HG03457 (cell line): ENCODE measurements around the gene DOCK10.
"Not testable (repeated sequence)": the region's sequence is repeated elsewhere in the genome, so short reads cannot be mapped to it uniquely, and the experiment has no call there.

Experiments used
- ATAC-seq: cut with Tn5 transposase; IDR thresholded peaks from one replicate; pipeline ENCODE4 v1.9.1; 2021; ENCODE audit warnings: moderate number of reproducible peaks; ENCODE audit not compliant: unreplicated experiment

Gene DOCK10

GRCh38 chr2:224925061-224925809 lies 117.0 kb downstream of the DOCK10 start:
- no peak for ATAC-seq

DNA sequence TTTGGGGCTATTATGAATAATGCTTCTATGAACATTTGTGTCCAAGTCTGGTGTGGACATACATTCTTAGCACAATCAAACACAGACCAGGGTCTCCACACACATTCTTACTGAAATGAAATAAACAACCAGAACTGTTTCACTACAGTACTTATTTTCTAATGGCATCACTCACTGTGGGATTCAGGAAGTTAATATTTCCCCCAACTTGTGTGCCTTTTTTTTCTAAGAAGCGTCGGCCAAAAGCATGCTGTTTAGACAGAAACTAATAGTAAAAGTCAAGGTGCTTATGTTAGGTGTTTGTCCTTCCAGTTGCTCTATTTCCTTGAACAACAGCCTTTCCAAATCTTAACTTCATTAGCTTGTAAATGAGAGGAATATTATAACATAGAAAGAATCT lies 117.6 kb downstream of the DOCK10 start:
- no peak for ATAC-seq

DNA sequence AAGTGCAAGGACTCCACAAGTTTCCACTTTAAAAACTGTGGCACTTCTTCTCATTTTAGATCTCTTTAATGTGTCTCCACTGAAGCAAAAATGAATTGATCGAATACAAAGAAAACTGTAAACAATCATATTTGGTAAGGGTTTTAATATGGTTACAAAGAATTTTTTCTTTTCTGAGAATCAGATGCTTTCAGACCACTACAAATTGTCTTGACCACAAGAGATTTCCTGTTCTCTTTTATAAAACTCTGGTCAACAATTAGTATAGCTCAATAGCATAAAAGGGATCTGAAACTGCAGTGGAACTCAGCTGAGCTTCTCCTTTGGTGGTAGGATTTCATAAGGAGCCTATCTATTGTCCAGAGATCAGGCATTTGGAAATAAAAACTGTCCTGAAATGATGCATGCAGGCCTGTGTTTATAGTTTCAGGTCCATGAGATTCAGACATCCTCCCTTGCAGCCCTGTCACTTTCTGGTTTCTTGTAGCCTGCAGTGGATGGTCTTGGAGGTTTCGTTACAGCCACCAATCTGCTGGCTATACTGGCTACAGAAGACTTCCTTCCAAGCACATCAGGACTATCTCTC lies 120.0 kb downstream of the DOCK10 start:
- peak; percentile 62 for ATAC-seq

DNA sequence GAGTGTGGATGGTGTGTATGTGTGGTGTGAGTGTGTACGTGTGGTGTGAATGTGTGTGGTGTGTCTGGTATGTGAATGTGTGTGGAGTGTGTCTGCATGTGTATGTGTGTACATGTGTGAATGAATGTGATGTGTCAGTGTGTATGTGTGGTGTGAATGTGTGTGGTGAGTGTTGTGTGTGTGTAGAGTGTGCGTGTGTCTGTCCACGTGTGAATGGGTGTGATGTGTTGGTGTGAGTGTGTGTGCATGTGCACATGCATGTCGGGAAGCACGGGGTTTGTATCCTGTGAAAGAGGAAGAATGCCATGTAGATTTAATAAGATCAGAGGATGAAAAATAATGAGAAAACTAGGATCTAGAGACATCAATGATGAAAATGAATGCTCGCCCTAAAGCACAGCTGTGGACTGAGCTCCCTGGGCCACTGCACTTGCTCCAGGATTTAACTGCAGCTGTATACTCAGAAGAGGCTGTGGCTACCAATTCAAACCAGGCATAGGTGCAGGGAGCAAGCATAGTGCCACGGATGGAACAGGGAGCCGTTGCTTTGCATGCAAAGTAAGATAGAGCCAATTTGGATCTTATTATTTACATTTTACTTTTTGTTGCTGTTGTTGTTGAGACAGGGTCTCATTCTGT lies 122.7 kb downstream of the DOCK10 start:
- no peak for ATAC-seq

- ATAC-seq: no peak
Measured at GRCh38 chr2:224918626-224919471, 123.4 kb downstream of the DOCK10 start.

DNA sequence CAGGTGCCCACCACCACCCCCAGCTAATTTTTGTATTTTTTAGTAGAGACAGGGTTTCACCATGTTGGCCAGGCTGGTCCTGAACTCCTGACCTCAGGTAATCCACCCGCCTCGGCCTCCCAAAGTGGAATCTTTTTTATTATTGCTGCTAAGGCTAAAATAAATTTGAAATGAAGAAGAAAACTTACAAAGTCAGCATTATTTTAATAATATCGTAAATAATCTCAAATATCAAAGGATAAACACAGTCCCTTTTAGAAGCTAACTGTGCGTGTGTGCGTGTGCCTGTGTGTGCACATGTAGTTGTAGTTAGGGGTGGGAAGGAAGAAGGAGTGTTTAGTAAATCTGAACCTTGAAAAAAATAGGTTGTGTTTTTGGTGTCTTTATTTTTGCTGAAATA lies 125.0 kb downstream of the DOCK10 start:
- not testable (repeated sequence) for ATAC-seq

DNA sequence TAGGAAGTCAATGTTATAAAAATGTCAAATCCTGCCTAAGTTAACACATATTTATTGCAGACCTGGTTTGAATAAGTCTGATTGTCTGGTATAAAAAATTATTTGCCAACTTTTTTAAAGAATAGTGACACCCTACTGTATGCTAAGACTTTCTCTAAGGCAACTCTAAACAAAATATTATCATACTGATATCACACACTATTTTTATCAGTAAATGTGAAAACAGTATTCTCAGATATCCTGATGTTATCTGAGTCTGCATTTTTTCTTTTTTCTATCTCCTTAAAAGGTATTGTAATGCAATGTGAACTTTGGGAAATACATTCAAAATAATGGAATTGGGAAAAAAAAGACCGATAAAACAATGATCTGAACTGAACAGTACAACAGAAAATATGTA lies 127.1 kb downstream of the DOCK10 start:
- ATAC-seq: no peak

- no peak for ATAC-seq
Measured at GRCh38 chr2:224910574-224910925, 131.7 kb downstream of the DOCK10 start.

GRCh38 chr2:224909885-224910573 lies 132.2 kb downstream of the DOCK10 start:
- ATAC-seq: peak; percentile 46

DNA sequence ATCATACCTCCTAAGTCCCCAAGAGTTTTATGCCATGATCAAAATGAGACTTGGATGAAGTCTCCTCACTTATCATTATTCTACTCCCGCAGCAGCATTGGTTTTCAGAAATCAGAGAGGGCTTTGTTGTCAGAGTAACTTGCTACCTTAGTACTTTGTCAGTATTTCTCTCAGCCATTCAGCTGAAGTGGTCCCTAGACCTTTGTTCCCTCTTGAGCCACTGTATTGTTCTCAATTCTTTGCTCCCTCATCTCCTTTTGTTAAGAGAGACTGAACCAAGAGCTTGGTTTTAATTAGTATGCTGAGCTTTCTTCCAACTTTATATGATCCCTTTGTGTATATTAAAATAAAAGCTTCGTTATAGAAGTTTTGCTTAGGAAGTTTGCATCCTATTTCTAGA lies 133.4 kb downstream of the DOCK10 start:
- no peak for ATAC-seq

DNA sequence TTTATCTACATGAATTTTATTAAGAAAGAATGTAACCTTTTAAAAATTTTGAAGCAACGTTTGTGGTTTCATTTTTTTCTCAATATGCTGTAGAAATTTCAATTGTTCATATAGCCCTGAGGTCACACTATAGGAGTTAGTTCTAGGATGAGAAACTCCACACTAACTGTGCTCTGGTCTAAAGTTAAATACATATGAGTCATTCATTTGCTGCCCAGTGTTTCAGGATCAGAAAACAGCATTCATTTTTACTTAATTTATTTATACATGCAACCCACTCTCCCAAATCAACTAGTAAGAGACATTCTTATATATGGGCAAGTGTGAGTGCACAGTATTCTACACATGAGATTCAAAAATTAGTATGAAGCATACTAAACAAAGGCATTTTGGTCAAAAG lies 137.9 kb downstream of the DOCK10 start:
- no peak for ATAC-seq

GRCh38 chr2:224903621-224904020 lies 138.6 kb downstream of the DOCK10 start:
- no peak for ATAC-seq

DNA sequence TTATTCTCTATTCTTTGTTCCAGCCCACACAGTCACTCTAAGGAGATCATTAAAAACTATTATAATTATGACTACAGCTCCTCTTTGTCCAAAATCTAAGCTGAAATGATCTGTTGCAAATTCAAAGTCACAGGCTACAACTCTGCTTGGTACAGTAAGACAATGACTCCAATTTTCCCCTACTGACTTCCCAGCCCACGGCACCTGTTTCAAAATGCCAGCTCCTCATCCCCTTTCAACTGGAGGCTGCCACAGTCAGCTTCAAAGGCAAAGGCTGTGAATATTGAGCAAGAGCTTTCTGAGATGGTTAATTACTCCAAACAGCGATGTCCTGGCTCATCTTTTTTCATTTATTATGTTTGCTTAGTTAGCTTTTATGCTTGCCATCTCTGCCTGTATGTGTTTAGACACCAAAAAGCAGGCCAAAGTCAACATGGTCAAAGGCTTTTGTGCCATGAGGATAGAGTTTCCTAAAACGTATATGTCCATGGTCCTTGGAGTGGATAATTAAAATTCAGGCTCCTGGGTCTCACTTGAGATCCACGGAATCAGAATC lies 141.1 kb downstream of the DOCK10 start:
- no peak for ATAC-seq

GRCh38 chr2:224895377-224895776 lies 146.9 kb downstream of the DOCK10 start:
- no peak for ATAC-seq

- peak; percentile 82 for ATAC-seq
Measured at GRCh38 chr2:224894356-224894755, 147.9 kb downstream of the DOCK10 start.

- ATAC-seq: no peak
Measured at GRCh38 chr2:224893848-224894247, 148.4 kb downstream of the DOCK10 start.

DNA sequence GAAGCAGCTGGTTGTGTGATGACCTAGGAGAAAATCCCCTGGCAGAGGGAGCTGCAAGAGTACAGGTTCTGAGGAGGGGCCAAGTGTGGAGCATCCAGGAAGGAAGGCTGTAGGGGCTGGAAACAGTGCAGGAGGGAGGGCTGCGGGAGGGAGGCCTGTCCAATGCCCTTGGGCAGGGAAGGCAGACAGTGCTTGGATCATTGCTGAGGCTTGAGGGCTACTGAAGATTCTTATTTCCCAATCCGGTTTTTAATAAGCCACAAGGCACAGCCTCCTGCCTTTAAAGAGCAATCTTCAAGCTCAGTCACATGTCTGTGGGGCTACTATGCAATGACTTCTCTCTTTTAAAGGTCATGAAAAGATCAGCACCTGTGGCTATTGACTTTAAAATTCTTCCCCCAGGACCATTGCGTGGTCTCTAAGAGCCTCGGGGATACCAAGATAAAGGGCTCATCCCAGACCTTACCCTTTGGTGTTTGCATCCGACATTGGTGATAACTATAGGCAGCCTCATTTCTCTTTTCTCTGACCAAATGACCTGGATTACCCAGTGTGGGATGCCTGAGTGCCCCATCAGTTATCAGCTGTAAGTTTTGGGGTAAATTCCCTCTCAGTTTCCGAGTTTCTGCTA lies 149.6 kb downstream of the DOCK10 start:
- ATAC-seq: no peak

- no peak for ATAC-seq
Measured at GRCh38 chr2:224890372-224890771, 151.9 kb downstream of the DOCK10 start.

DNA sequence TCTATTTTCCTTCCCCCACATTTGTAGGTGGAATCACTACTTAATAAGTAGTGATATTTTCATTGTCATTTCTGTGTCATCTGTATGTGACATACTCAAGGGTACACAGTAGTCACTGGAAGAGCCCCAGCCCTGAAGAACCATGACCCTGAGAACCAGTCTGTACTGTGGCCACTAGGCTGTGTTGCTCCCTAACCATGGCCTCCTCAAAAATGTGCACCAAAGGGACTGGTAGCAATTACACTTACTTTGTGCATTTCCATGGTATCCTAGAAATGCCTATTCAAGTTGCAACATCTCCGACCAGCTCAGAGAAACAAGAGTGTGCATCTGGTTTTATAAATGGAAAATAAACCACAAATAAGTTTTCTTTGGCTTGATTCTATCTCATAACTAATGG lies 155.1 kb downstream of the DOCK10 start:
- no peak for ATAC-seq
